HL-60 (cell line): ENCODE data around the gene DPH1.
A peak's percentile ranks its signal among the peaks of the same experiment; 100 is the strongest.

ENCODE experiments used
- DNase-seq, 2 experiments: peaks; one replicate each; pipeline ENCODE4 v3.0.0-alpha.2; 2010 to 2020; ENCODE audit warnings: low read depth in 1 of 2, low spot score in 1 of 2
- H3K27ac ChIP-seq: fragments of 250-450 bp; sonication (Bioruptor Pico); replicated peaks from 2 replicates; pipeline ENCODE4 v1.5.1; 2020; ENCODE audit warnings: mild to moderate bottlenecking, moderate library complexity
- H3K27me3 ChIP-seq: fragments of 250-450 bp; sonication (Bioruptor Pico); 2 replicates; pipeline ENCODE4 v1.5.1; 2021; ENCODE audit warnings: mild to moderate bottlenecking, moderate library complexity; ENCODE audit not compliant: insufficient read depth, poor library complexity, severe bottlenecking
- H3K4me3 ChIP-seq: replicated peaks from 2 replicates; pipeline ENCODE4 v1.5.1; 2011; ENCODE audit warnings: mild to moderate bottlenecking, control low read depth, low read length; ENCODE audit not compliant: insufficient read depth
- CTCF ChIP-seq: IDR thresholded peaks from one replicate; pipeline ENCODE4 v1.5.1; 2011; ENCODE audit warnings: low read length, control low read depth, inconsistent platforms; ENCODE audit not compliant: insufficient read depth
- GABPA ChIP-seq: IDR thresholded peaks from 2 replicates; pipeline ENCODE4 v1.6.1; 2012; ENCODE audit warnings: low read depth
- POLR2AphosphoS5 ChIP-seq: IDR thresholded peaks from 2 replicates; pipeline ENCODE4 v1.6.1; 2012; ENCODE audit warnings: low read depth
- REST ChIP-seq: IDR thresholded peaks from 2 replicates; pipeline ENCODE4 v1.6.1; 2012; ENCODE audit warnings: low read depth; ENCODE audit not compliant: insufficient replicate concordance
- SPI1 ChIP-seq: IDR thresholded peaks from 2 replicates; pipeline ENCODE4 v1.6.1; 2012; ENCODE audit warnings: low read depth, mild to moderate bottlenecking, borderline replicate concordance

The DPH1 gene

GRCh38 chr17:2086306-2086705, 56.4 kb downstream of the DPH1 start:
- Histone ChIP-seq H3K4me3 (no peak overlapping the region), H3K27ac (no peak overlapping the region), H3K27me3 (no peaks in the 10 kb centered on the region)
- no peak for DNase-seq
- TF ChIP-seq REST = no peak
- no peak for TF ChIP-seq GABPA
- TF ChIP-seq POLR2AphosphoS5 = no peak
- no peak for TF ChIP-seq CTCF
- no peak for TF ChIP-seq SPI1

GRCh38 chr17:2087597-2088211, 57.8 kb downstream of the DPH1 start:
- TF ChIP-seq SPI1 (peak; percentile 50; the same call in 1 of the 2 replicates), CTCF (no peak), POLR2AphosphoS5 (peak; percentile 96), GABPA (no peak)
- DNase-seq = peak; percentile 87 to 88
- Histone ChIP-seq H3K27ac (peak overlapping the region; percentile 59), H3K4me3 (no peak overlapping the region), H3K27me3 (no peaks in the 10 kb centered on the region)

GRCh38 chr17:2089021-2089422, 59.1 kb downstream of the DPH1 start:
- no peak for DNase-seq
- Histone ChIP-seq H3K4me3 (no peak overlapping the region), H3K27me3 (no peaks in the 10 kb centered on the region), H3K27ac (no peak overlapping the region)
- TF ChIP-seq POLR2AphosphoS5 (no peak), CTCF (no peak), REST (no peak), SPI1 (no peak), GABPA (no peak)

- TF ChIP-seq GABPA (no peak), REST (no peak), CTCF (no peak), SPI1 (no peak), POLR2AphosphoS5 (no peak)
- DNase-seq = no peak
- Histone ChIP-seq H3K27ac (no peak overlapping the region), H3K27me3 (no peaks in the 10 kb centered on the region), H3K4me3 (no peak overlapping the region)
Measured at GRCh38 chr17:2090210-2090641, 60.3 kb downstream of the DPH1 start.
